WTC11 (cell line): ENCODE measurements around the gene STRADA. TPM values are rescaled to one million over a fixed set of nuclear protein-coding genes. Genes with fewer than 3 reads are reported as not detected.

Source experiments
- ATAC-seq: fragments of 200-7000 bp; cut with Tn5 transposase; 2 replicates; pipeline ENCODE4 v1.10.0; 2021; ENCODE audit warnings: mild to moderate bottlenecking, moderate library complexity
- CTCF ChIA-PET: fragments of 300-600 bp; sonication (Branson Sonifier 250); formaldehyde crosslinking; loops from one replicate; lab custom pipeline; 2021; ENCODE audit warnings: antibody characterized with exemption; lab: Charles Lee
- POLR2A ChIA-PET: fragments of 350-600 bp; sonication (Branson Sonifier 250); formaldehyde crosslinking; loops from one replicate; lab custom pipeline; 2021; ENCODE audit warnings: antibody characterized with exemption; lab: Charles Lee
- DNase-seq: peaks from one replicate; pipeline ENCODE4 v3.0.0; 2021; ENCODE audit warnings: low spot score
- H3K27ac Mint-ChIP-seq: 2 replicates; pipeline ENCODE4 v1.8.0; 2021; ENCODE audit warnings: mixed read lengths
- H3K27me3 Mint-ChIP-seq: 2 replicates; pipeline ENCODE4 v1.8.0; 2021; ENCODE audit warnings: low read depth, mild to moderate bottlenecking, moderate library complexity, mixed read lengths
- H3K36me3 Mint-ChIP-seq: 2 replicates; pipeline ENCODE4 v1.8.0; 2021; ENCODE audit warnings: mixed read lengths
- H3K4me1 Mint-ChIP-seq: 2 replicates; pipeline ENCODE4 v1.8.0; 2022; ENCODE audit warnings: mixed read lengths
- H3K4me3 Mint-ChIP-seq: 2 replicates; pipeline ENCODE4 v1.8.0; 2021; ENCODE audit warnings: mild to moderate bottlenecking, moderate library complexity, mixed read lengths
- H3K9me3 Mint-ChIP-seq: 2 replicates; pipeline ENCODE4 v1.8.0; 2021; ENCODE audit warnings: mixed read lengths
- ARID4B ChIP-seq: sonication (generic); formaldehyde crosslinking; IDR thresholded peaks from 2 replicates; pipeline ENCODE4 v1.8.0; 2023; ENCODE audit warnings: missing genetic modification reagents, mild to moderate bottlenecking, borderline replicate concordance
- ATF1 ChIP-seq: sonication (generic); formaldehyde crosslinking; IDR thresholded peaks from 2 replicates; pipeline ENCODE4 v1.8.1; 2023; ENCODE audit warnings: mild to moderate bottlenecking, moderate library complexity, missing genetic modification reagents
- ERG ChIP-seq: fragments of 250-450 bp; sonication (Bioruptor Pico); IDR thresholded peaks from 2 replicates; pipeline ENCODE4 v1.8.0; 2021; ENCODE audit warnings: mild to moderate bottlenecking
- ESRRA ChIP-seq: sonication (generic); formaldehyde crosslinking; IDR thresholded peaks from 2 replicates; pipeline ENCODE4 v1.8.1; 2022; ENCODE audit warnings: mild to moderate bottlenecking, missing genetic modification reagents, borderline replicate concordance
- FOXJ3 ChIP-seq: sonication (generic); formaldehyde crosslinking; IDR thresholded peaks from 2 replicates; pipeline ENCODE4 v1.9.0; 2021; ENCODE audit warnings: missing genetic modification reagents, mild to moderate bottlenecking, borderline replicate concordance
- FOXK1 ChIP-seq: sonication (generic); formaldehyde crosslinking; IDR thresholded peaks from 2 replicates; pipeline ENCODE4 v1.8.0; 2022; ENCODE audit warnings: mild to moderate bottlenecking, moderate library complexity, missing genetic modification reagents
- HMGA2 ChIP-seq: fragments of 250-450 bp; sonication (Bioruptor Pico); IDR thresholded peaks from 2 replicates; pipeline ENCODE4 v1.4.0; 2021; ENCODE audit warnings: mild to moderate bottlenecking, moderate library complexity
- IRF2 ChIP-seq: sonication (generic); formaldehyde crosslinking; IDR thresholded peaks from 2 replicates; pipeline ENCODE4 v1.8.0; 2022; ENCODE audit warnings: low read depth, missing genetic modification reagents, borderline replicate concordance
- JUN ChIP-seq: sonication (generic); formaldehyde crosslinking; IDR thresholded peaks from 2 replicates; pipeline ENCODE4 v1.8.0; 2023; ENCODE audit warnings: mild to moderate bottlenecking, missing genetic modification reagents
- MAX ChIP-seq: sonication (generic); formaldehyde crosslinking; IDR thresholded peaks from 2 replicates; pipeline ENCODE4 v1.8.0; 2022; ENCODE audit warnings: mild to moderate bottlenecking, missing genetic modification reagents
- NFATC4 ChIP-seq: fragments of 250-450 bp; sonication (Bioruptor Pico); IDR thresholded peaks from 2 replicates; pipeline ENCODE4 v1.9.0; 2021; ENCODE audit warnings: mild to moderate bottlenecking
- NFYB ChIP-seq: sonication (generic); formaldehyde crosslinking; conservative IDR thresholded peaks from 2 replicates; pipeline ENCODE4 v1.8.0; 2022; ENCODE audit warnings: low read depth, missing genetic modification reagents
- NR1H2 ChIP-seq: sonication (generic); formaldehyde crosslinking; IDR thresholded peaks from 2 replicates; pipeline ENCODE4 v1.9.0; 2021; ENCODE audit warnings: mild to moderate bottlenecking, moderate library complexity, missing genetic modification reagents
- NR3C1 ChIP-seq: sonication (generic); formaldehyde crosslinking; conservative IDR thresholded peaks from 2 replicates; pipeline ENCODE4 v1.8.1; 2023; ENCODE audit warnings: low read depth, mild to moderate bottlenecking, missing genetic modification reagents
- RORB ChIP-seq: fragments of 250-450 bp; sonication (Bioruptor Pico); IDR thresholded peaks from 2 replicates; pipeline ENCODE4 v1.9.0; 2021; ENCODE audit warnings: mild to moderate bottlenecking
- TCF7 ChIP-seq: sonication (generic); formaldehyde crosslinking; IDR thresholded peaks from 2 replicates; pipeline ENCODE4 v1.8.0; 2022; ENCODE audit warnings: mild to moderate bottlenecking, low read depth, missing genetic modification reagents, moderate library complexity
- TEAD4 ChIP-seq: sonication (generic); formaldehyde crosslinking; IDR thresholded peaks from 2 replicates; pipeline ENCODE4 v1.8.0; 2022; ENCODE audit warnings: mild to moderate bottlenecking, missing genetic modification reagents
- USF2 ChIP-seq: sonication (generic); formaldehyde crosslinking; IDR thresholded peaks from 2 replicates; pipeline ENCODE4 v1.8.1; 2023; ENCODE audit warnings: mild to moderate bottlenecking, missing genetic modification reagents, moderate library complexity
- ZNF232 ChIP-seq: sonication (generic); formaldehyde crosslinking; IDR thresholded peaks from 2 replicates; pipeline ENCODE4 v1.8.0; 2022; ENCODE audit warnings: mild to moderate bottlenecking, missing genetic modification reagents
- ZNF396 ChIP-seq: fragments of 250-450 bp; sonication (Bioruptor Pico); IDR thresholded peaks from 2 replicates; pipeline ENCODE4 v1.8.0; 2021; ENCODE audit warnings: mild to moderate bottlenecking, moderate library complexity, borderline replicate concordance
- ZNF416 ChIP-seq: fragments of 250-450 bp; sonication (Bioruptor Pico); IDR thresholded peaks from 2 replicates; pipeline ENCODE4 v1.9.0; 2021; ENCODE audit warnings: mild to moderate bottlenecking, inconsistent platforms
- ZSCAN18 ChIP-seq: fragments of 250-450 bp; sonication (Bioruptor Pico); IDR thresholded peaks from 2 replicates; pipeline ENCODE4 v2.1.2; 2022; ENCODE audit warnings: mild to moderate bottlenecking, moderate library complexity
- total RNA-seq: library from RNA; stranded (reverse); gene quantifications from 3 replicates; pipeline ENCODE4 v1.2.3, GENCODE V29; 2021

Gene STRADA
- total RNA-seq, 1 experiment from 2014 or later = 36.6 TPM

GRCh38 chr17:63780928-63781327 lies 39.3 kb upstream of the STRADA start:
- CTCF ChIA-PET = interaction anchor here (0.5 kb wide), 1 partner anchor 867 kb away, joined by 5 read pairs; no protein-coding TSS in a partner anchor

GRCh38 chr17:63780507-63780906 lies 38.9 kb upstream of the STRADA start:
- ChIA-PET CTCF (interaction anchor here (0.5 kb wide), 1 partner anchor 867 kb away, joined by 5 read pairs; no protein-coding TSS in a partner anchor), POLR2A (interaction anchor here (0.7 kb wide), 1 partner anchor 11 kb away, joined by 4 read pairs; no protein-coding TSS in a partner anchor)
- peaks cover 13% of the 10 kb centered on the region for H3K4me1 Mint-ChIP-seq
- H3K9me3 Mint-ChIP-seq = no peaks in the 10 kb centered on the region
- TF ChIP-seq ZNF416 = no peak
- no peak for TF ChIP-seq ZNF396 (CRISPR knock-in tag)
- no peak for TF ChIP-seq FOXJ3 (CRISPR knock-in tag)
- TF ChIP-seq HMGA2 = no peak
- TF ChIP-seq IRF2 (CRISPR knock-in tag) = no peak
- TF ChIP-seq ESRRA (CRISPR knock-in tag) = no peak
- TF ChIP-seq ZSCAN18 (CRISPR knock-in tag) = no peak
- no peak for TF ChIP-seq USF2
- peaks cover 23% of the 10 kb centered on the region for H3K36me3 Mint-ChIP-seq
- no peak overlapping the region for H3K4me3 Mint-ChIP-seq
- H3K27ac Mint-ChIP-seq = no peak overlapping the region; the same call in 1 of the 2 replicates
- H3K27me3 Mint-ChIP-seq = no peaks in the 10 kb centered on the region
- DNase-seq (no peak), ATAC-seq (no peak)

More at GRCh38 chr17:63780928-63781327, 39.3 kb upstream of the STRADA start:
- Mint-ChIP-seq H3K4me1 (peaks cover 11% of the 10 kb centered on the region), H3K4me3 (no peak overlapping the region), H3K27ac (peak overlapping the region; percentile 90), H3K27me3 (no peaks in the 10 kb centered on the region), H3K36me3 (peaks cover 25% of the 10 kb centered on the region), H3K9me3 (no peaks in the 10 kb centered on the region)
- ATAC-seq (no peak), DNase-seq (no peak)
- POLR2A ChIA-PET = no interaction called here
- TF ChIP-seq TCF7 (CRISPR knock-in tag) (no peak), ERG (CRISPR knock-in tag) (no peak), MAX (CRISPR knock-in tag) (no peak), FOXJ3 (CRISPR knock-in tag) (no peak), JUN (CRISPR knock-in tag) (no peak), TEAD4 (CRISPR knock-in tag) (no peak), NR3C1 (CRISPR knock-in tag) (no peak), HMGA2 (no peak), NFATC4 (CRISPR knock-in tag) (no peak), ARID4B (CRISPR knock-in tag) (no peak), FOXK1 (CRISPR knock-in tag) (no peak), RORB (CRISPR knock-in tag) (no peak), NR1H2 (CRISPR knock-in tag) (no peak), NFYB (CRISPR knock-in tag) (no peak), ZNF232 (no peak), ATF1 (CRISPR knock-in tag) (no peak)
